HG03045 (cell line): ENCODE measurements around the gene ST6GAL1.
"Not testable (repeated sequence)": the region's sequence is repeated elsewhere in the genome, so short reads cannot be mapped to it uniquely, and the experiment has no call there.

Source experiments
- ATAC-seq: cut with Tn5 transposase; IDR thresholded peaks from one replicate; pipeline ENCODE4 v1.9.1; 2021; ENCODE audit warnings: mild to moderate bottlenecking, moderate library complexity; ENCODE audit not compliant: unreplicated experiment

Gene ST6GAL1

GRCh38 chr3:186939536-186939935 is 9.2 kb downstream of the ST6GAL1 start:
- ATAC-seq: no peak

- no peak for ATAC-seq
Measured at GRCh38 chr3:186940967-186941366, 10.6 kb downstream of the ST6GAL1 start.

- no peak for ATAC-seq
Measured at GRCh38 chr3:186942168-186942567, 11.8 kb downstream of the ST6GAL1 start.

- no peak for ATAC-seq
Measured at GRCh38 chr3:186945255-186945823, 15.0 kb downstream of the ST6GAL1 start.

GRCh38 chr3:186946756-186947375 is 16.5 kb downstream of the ST6GAL1 start:
- ATAC-seq: no peak

- ATAC-seq: no peak
Measured at GRCh38 chr3:186949281-186949982, 19.1 kb downstream of the ST6GAL1 start.

- no peak for ATAC-seq
Measured at GRCh38 chr3:186950402-186951093, 20.2 kb downstream of the ST6GAL1 start.

- ATAC-seq: no peak
Measured at GRCh38 chr3:186951640-186952552, 21.6 kb downstream of the ST6GAL1 start.

- no peak for ATAC-seq
Measured at GRCh38 chr3:186953011-186953487, 22.7 kb downstream of the ST6GAL1 start.

- not testable (repeated sequence) for ATAC-seq
Measured at GRCh38 chr3:186953992-186954699, 23.8 kb downstream of the ST6GAL1 start.

- no peak for ATAC-seq
Measured at GRCh38 chr3:186955898-186956696, 25.8 kb downstream of the ST6GAL1 start.

- no peak for ATAC-seq
Measured at GRCh38 chr3:186959029-186959624, 28.8 kb downstream of the ST6GAL1 start.

GRCh38 chr3:186960347-186960746 is 30.0 kb downstream of the ST6GAL1 start:
- ATAC-seq: no peak

GRCh38 chr3:186962445-186962844 is 32.1 kb downstream of the ST6GAL1 start:
- no peak for ATAC-seq

- ATAC-seq: no peak
Measured at GRCh38 chr3:186963636-186964035, 33.3 kb downstream of the ST6GAL1 start.

GRCh38 chr3:186964071-186964470 is 33.7 kb downstream of the ST6GAL1 start:
- ATAC-seq: no peak

GRCh38 chr3:186964616-186965015 is 34.3 kb downstream of the ST6GAL1 start:
- no peak for ATAC-seq

GRCh38 chr3:186965141-186965879 is 35.0 kb downstream of the ST6GAL1 start:
- no peak for ATAC-seq
